ENCODE data around the gene LRP1.

Gene LRP1

GRCh38 chr12:57205931-57206330 is 77.6 kb downstream of the LRP1 start:
- no peak for TF ChIP-seq OSR1 (CRISPR knock-in tag; IDR thresholded peaks at IDR 0.05)
- no peak for TF ChIP-seq TSHZ2 (CRISPR knock-in tag; IDR thresholded peaks at IDR 0.05)
- no peak for TF ChIP-seq GLIS3 (CRISPR knock-in tag; IDR thresholded peaks at IDR 0.05)
- TF ChIP-seq ZNF565 (CRISPR knock-in tag; conservative IDR thresholded peaks at IDR 0.05; ENCODE audit: low read depth): no peak
- TF ChIP-seq ESRRG (CRISPR knock-in tag; IDR thresholded peaks at IDR 0.05): no peak
- TF ChIP-seq RARB (CRISPR knock-in tag; IDR thresholded peaks at IDR 0.05): no peak
- no peak for TF ChIP-seq ZFP3 (CRISPR knock-in tag; IDR thresholded peaks at IDR 0.05)
- TF ChIP-seq BACH2 (CRISPR knock-in tag; IDR thresholded peaks at IDR 0.05; ENCODE audit: borderline replicate concordance): no peak
- no peak for TF ChIP-seq SNAI2 (CRISPR knock-in tag; IDR thresholded peaks at IDR 0.05)
- TF ChIP-seq PPARA (CRISPR knock-in tag; IDR thresholded peaks at IDR 0.05; ENCODE audit: borderline replicate concordance): no peak
- TF ChIP-seq ZNF8 (CRISPR knock-in tag; IDR thresholded peaks at IDR 0.05): no peak
- TF ChIP-seq, protein P1, sequence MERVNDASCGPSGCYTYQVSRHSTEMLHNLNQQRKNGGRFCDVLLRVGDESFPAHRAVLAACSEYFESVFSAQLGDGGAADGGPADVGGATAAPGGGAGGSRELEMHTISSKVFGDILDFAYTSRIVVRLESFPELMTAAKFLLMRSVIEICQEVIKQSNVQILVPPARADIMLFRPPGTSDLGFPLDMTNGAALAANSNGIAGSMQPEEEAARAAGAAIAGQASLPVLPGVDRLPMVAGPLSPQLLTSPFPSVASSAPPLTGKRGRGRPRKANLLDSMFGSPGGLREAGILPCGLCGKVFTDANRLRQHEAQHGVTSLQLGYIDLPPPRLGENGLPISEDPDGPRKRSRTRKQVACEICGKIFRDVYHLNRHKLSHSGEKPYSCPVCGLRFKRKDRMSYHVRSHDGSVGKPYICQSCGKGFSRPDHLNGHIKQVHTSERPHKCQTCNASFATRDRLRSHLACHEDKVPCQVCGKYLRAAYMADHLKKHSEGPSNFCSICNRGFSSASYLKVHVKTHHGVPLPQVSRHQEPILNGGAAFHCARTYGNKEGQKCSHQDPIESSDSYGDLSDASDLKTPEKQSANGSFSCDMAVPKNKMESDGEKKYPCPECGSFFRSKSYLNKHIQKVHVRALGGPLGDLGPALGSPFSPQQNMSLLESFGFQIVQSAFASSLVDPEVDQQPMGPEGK (CRISPR knock-in tag; IDR thresholded peaks at IDR 0.05; ENCODE audit: borderline replicate concordance): no peak
- no peak for ATAC-seq

DNA sequence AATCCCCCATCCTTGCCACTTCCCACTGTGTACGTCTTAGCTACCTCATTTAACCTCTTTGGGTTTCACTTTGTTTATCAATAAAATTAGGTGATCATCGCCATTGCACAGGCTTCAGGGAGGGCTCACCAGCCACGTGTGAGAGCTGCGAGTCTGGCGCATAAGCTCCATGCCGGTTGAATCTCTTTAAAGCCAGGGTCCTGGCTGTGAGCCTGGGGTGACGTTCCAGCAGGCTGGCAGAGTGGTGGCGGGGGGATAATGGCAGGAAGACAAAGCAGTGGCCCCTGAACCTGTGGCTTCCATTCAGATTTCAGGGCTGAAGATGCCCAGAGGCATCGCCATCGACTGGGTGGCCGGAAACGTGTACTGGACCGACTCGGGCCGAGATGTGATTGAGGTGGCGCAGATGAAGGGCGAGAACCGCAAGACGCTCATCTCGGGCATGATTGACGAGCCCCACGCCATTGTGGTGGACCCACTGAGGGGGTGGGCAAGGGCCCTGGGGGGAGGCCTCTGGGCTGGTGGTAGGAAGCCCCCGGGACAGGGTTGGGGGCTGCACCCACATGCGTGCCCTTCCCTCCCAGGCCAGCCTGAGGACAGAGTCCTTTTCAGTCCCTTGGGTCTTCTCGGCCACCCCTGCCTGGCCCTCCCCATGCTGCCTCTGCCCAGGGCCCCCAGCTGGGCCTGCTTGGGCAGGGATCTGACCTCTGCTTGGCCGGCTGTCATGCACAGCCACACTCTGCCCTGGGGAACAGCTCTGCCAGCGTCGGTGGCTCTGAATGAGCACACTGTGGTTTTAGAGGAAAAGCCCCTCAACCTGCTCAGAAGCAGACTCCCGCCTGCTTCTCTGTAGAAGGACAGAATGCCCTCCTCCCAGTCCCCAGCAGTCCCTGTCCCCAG is 79.7 kb downstream of the LRP1 start:
- no peak for TF ChIP-seq CSRNP3 (CRISPR knock-in tag; IDR thresholded peaks at IDR 0.05)
- no peak for TF ChIP-seq BACH2 (CRISPR knock-in tag; IDR thresholded peaks at IDR 0.05; ENCODE audit: borderline replicate concordance)
- no peak for TF ChIP-seq ZFP3 (CRISPR knock-in tag; IDR thresholded peaks at IDR 0.05)

GRCh38 chr12:57208631-57209282 is 80.5 kb downstream of the LRP1 start:
- no peak for ATAC-seq
- no peak for TF ChIP-seq ARNTL (CRISPR knock-in tag; IDR thresholded peaks at IDR 0.05; ENCODE audit: borderline replicate concordance, low read depth)
- TF ChIP-seq OSR1 (CRISPR knock-in tag; IDR thresholded peaks at IDR 0.05): no peak

More for the DNA sequence above, 79.7 kb downstream of the LRP1 start:
- ATAC-seq: no peak

DNA sequence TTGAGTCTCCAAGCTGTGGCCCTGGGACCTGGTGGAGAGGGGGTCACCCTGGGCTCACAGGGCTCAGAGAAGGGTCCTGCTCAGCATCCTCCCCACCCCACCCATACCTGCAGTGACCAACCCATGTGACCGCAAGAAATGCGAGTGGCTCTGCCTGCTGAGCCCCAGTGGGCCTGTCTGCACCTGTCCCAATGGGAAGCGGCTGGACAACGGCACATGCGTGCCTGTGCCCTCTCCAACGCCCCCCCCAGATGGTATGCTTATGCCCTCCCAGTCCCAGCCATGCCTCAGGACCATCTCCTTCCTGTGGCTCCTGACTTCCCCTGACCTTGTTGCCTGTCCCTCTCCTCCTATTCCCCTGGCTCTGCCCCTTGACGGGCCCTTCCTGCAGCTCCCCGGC is 81.6 kb downstream of the LRP1 start:
- no peak for ATAC-seq
- TF ChIP-seq, protein P2, sequence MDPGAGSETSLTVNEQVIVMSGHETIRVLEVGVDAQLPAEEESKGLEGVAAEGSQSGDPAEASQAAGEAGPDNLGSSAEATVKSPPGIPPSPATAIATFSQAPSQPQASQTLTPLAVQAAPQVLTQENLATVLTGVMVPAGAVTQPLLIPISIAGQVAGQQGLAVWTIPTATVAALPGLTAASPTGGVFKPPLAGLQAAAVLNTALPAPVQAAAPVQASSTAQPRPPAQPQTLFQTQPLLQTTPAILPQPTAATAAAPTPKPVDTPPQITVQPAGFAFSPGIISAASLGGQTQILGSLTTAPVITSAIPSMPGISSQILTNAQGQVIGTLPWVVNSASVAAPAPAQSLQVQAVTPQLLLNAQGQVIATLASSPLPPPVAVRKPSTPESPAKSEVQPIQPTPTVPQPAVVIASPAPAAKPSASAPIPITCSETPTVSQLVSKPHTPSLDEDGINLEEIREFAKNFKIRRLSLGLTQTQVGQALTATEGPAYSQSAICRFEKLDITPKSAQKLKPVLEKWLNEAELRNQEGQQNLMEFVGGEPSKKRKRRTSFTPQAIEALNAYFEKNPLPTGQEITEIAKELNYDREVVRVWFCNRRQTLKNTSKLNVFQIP (CRISPR knock-in tag; IDR thresholded peaks at IDR 0.05; ENCODE audit: borderline replicate concordance, low read depth): no peak
- TF ChIP-seq ZNF8 (CRISPR knock-in tag; IDR thresholded peaks at IDR 0.05) (no peak), ZFP3 (CRISPR knock-in tag; IDR thresholded peaks at IDR 0.05) (no peak), RARB (CRISPR knock-in tag; IDR thresholded peaks at IDR 0.05) (no peak), ESRRG (CRISPR knock-in tag; IDR thresholded peaks at IDR 0.05) (no peak), TSHZ2 (CRISPR knock-in tag; IDR thresholded peaks at IDR 0.05) (no peak), ZC3H10 (CRISPR knock-in tag; IDR thresholded peaks at IDR 0.05) (no peak), CSDC2 (CRISPR knock-in tag; IDR thresholded peaks at IDR 0.05) (no peak), GLIS3 (CRISPR knock-in tag; IDR thresholded peaks at IDR 0.05) (no peak), ZNF565 (CRISPR knock-in tag; conservative IDR thresholded peaks at IDR 0.05; ENCODE audit: low read depth) (no peak), ZFP30 (CRISPR knock-in tag; IDR thresholded peaks at IDR 0.05) (no peak), OSR1 (CRISPR knock-in tag; IDR thresholded peaks at IDR 0.05) (no peak), CSRNP3 (CRISPR knock-in tag; IDR thresholded peaks at IDR 0.05) (no peak)
- TF ChIP-seq, protein P1 (CRISPR knock-in tag; IDR thresholded peaks at IDR 0.05; ENCODE audit: borderline replicate concordance): no peak
